B cell (primary cell): ENCODE results near the gene DAB2IP. TPM values are rescaled to one million over a fixed set of nuclear protein-coding genes. Genes with fewer than 3 reads are reported as not detected.

ENCODE experiments used
- ATAC-seq: fragments of 200-7000 bp; cut with Tn5 transposase; one replicate; pipeline ENCODE4 v1.10.0; 2021; ENCODE audit warnings: low read depth, mild to moderate bottlenecking, moderate number of reproducible peaks, moderate library complexity
- CTCF ChIA-PET: fragments of 350-600 bp; sonication (Branson Sonifier 250); formaldehyde crosslinking; loops from one replicate; lab custom pipeline; 2021; ENCODE audit warnings: antibody characterized with exemption, inconsistent platforms; lab: Charles Lee
- POLR2A ChIA-PET: fragments of 350-600 bp; sonication (Branson Sonifier 250); formaldehyde crosslinking; loops from one replicate; lab custom pipeline; 2021; ENCODE audit warnings: antibody characterized with exemption; lab: Charles Lee
- DNase-seq: peaks from one replicate; pipeline ENCODE4 v3.0.0; 2013
- H2AFZ ChIP-seq: 2 replicates; pipeline ENCODE4 v1.6.1; 2012; ENCODE audit warnings: mild to moderate bottlenecking, low read depth, low read length; ENCODE audit not compliant: insufficient read depth, poor library complexity, severe bottlenecking
- H3K27ac ChIP-seq, 2 donors: 1 replicate in 1 of 2; 2 replicates in 1 of 2; pipeline ENCODE4 v1.5.1; 2012 to 2013; ENCODE audit warnings: low read length in 2 of 2, mild to moderate bottlenecking in 2 of 2, moderate library complexity in 1 of 2
- H3K27me3 ChIP-seq, 4 experiments: fragments of 200-600 bp in 1 of 4; sonication (generic) in 1 of 4; replicated peaks in 1 of 4; 1 replicate in 2 of 4; 2 replicates in 2 of 4; pipeline versions ENCODE4 v1.6.1 to v1.7.0; 2013 to 2016; ENCODE audit warnings: low read length in 3 of 4, mild to moderate bottlenecking in 2 of 4, mixed read lengths in 1 of 4, moderate library complexity in 1 of 4; ENCODE audit not compliant: insufficient read depth in 4 of 4, control insufficient read depth in 3 of 4; ENCODE audit errors: control extremely low read depth in 1 of 4
- H3K36me3 ChIP-seq, 2 experiments: replicated peaks in 1 of 2; 1 replicate in 1 of 2; 2 replicates in 1 of 2; pipeline versions ENCODE4 v1.6.1 to v1.7.1; 2013; ENCODE audit warnings: low read length in 1 of 2; ENCODE audit not compliant: insufficient read depth in 2 of 2, control insufficient read depth in 1 of 2; ENCODE audit errors: control extremely low read depth in 1 of 2, extremely low read depth in 1 of 2
- H3K4me1 ChIP-seq, 2 donors: fragments of 200-600 bp in 1 of 2; sonication (generic) in 1 of 2; 1 replicate in 1 of 2; 2 replicates in 1 of 2; pipeline versions ENCODE4 v1.5.1 to v1.6.1; 2013 to 2017; ENCODE audit warnings: low read length in 2 of 2; ENCODE audit not compliant: control insufficient read depth in 2 of 2, insufficient read depth in 2 of 2
- H3K4me2 ChIP-seq: replicated peaks from 2 replicates; pipeline ENCODE3; 2012; ENCODE audit warnings: mild to moderate bottlenecking, low read depth, low read length; ENCODE audit not compliant: poor library complexity, severe bottlenecking
- H3K4me3 ChIP-seq, 5 experiments: fragments of 200-600 bp in 1 of 5; sonication (generic) in 1 of 5; 1 replicate in 3 of 5; 2 replicates in 2 of 5; pipeline versions ENCODE4 v1.5.1 to v1.7.0; 2011 to 2016; ENCODE audit warnings: low read length in 4 of 5, mild to moderate bottlenecking in 4 of 5, low read depth in 2 of 5, control low read depth in 1 of 5, moderate library complexity in 1 of 5; ENCODE audit not compliant: insufficient read depth in 1 of 5; ENCODE audit errors: control extremely low read depth in 1 of 5, extremely low read depth in 1 of 5
- H3K79me2 ChIP-seq: fragments of 200-600 bp; sonication (generic); one replicate; pipeline ENCODE4 v1.6.0; 2016; ENCODE audit warnings: low read length; ENCODE audit not compliant: control insufficient read depth, insufficient read depth
- H3K9ac ChIP-seq: fragments of 200-600 bp; sonication (generic); 2 replicates; pipeline ENCODE4 v1.6.1; 2017; ENCODE audit warnings: mild to moderate bottlenecking, low read length, moderate library complexity
- H3K9me3 ChIP-seq, 3 donors: one replicate each; pipeline versions ENCODE4 v1.6.1 to v1.7.1; 2013; ENCODE audit warnings: low read length in 2 of 3; ENCODE audit not compliant: control insufficient read depth in 2 of 3, insufficient read depth in 1 of 3; ENCODE audit errors: control extremely low read depth in 1 of 3
- H4K20me1 ChIP-seq: 2 replicates; pipeline ENCODE4 v1.6.0; 2012; ENCODE audit warnings: mild to moderate bottlenecking, low read length; ENCODE audit not compliant: insufficient read depth, control insufficient read depth, poor library complexity, severe bottlenecking
- H3K27ac Mint-ChIP-seq: one replicate; pipeline ENCODE4 v1.8.0; 2021; ENCODE audit warnings: mixed read lengths
- H3K27me3 Mint-ChIP-seq: one replicate; pipeline ENCODE4 v1.8.0; 2021; ENCODE audit warnings: mixed read lengths
- H3K4me1 Mint-ChIP-seq: one replicate; pipeline ENCODE4 v1.8.0; 2021; ENCODE audit warnings: mixed read lengths
- H3K4me3 Mint-ChIP-seq: one replicate; pipeline ENCODE4 v1.8.0; 2021; ENCODE audit warnings: mixed read lengths
- H3K9me3 Mint-ChIP-seq: one replicate; pipeline ENCODE4 v1.8.0; 2022; ENCODE audit warnings: mixed read lengths; ENCODE audit not compliant: insufficient read depth
- EZH2 ChIP-seq: IDR thresholded peaks from 2 replicates; pipeline ENCODE4 v1.6.1; 2012; ENCODE audit warnings: borderline replicate concordance, low read depth, mild to moderate bottlenecking, moderate library complexity, low read length; ENCODE audit not compliant: insufficient read depth, poor library complexity, severe bottlenecking
- WGBS: methylation state at CpG from one replicate; pipeline ENCODE4 v1.1.5; 2013; ENCODE audit warnings: missing lambda C conversion rate; ENCODE audit not compliant: insufficient coverage; 5-methylcytosine and 5-hydroxymethylcytosine counted together
- intact Hi-C: fragments of 100-400 bp; cut with micrococcal nuclease; formaldehyde crosslinking; loops from one replicate; pipeline ENCODE4 v1.10.0; 2022
- polyA plus RNA-seq: library from polyadenylated mRNA; depleted of rRNA; stranded (reverse); fragments of >200 nt; gene quantifications from 2 replicates; pipeline ENCODE4 v1.2.3, GENCODE V29; 2012
- total RNA-seq, 2 donors: library from RNA; stranded (reverse); fragments of 120-200 nt in 1 of 2; gene quantifications; 1 replicate in 1 of 2; 2 replicates in 1 of 2; pipeline versions ENCODE4 v1.2.3 to v1.2.4, GENCODE V29; 2013 to 2022
- TF ChIP-seq, protein P1 (sequence below): fragments of 200-600 bp; IDR thresholded peaks from one replicate; pipeline ENCODE4 v1.8.0; 2022; ENCODE audit warnings: antibody characterized with exemption, mild to moderate bottlenecking

The DAB2IP gene
- total and polyA plus RNA-seq, 2 donors (not counting 1 experiment from before 2014, with no cell fraction given) = 1.1 to 3.9 TPM

- ChIA-PET CTCF (interaction anchor here (0.5 kb wide), 1 partner anchor 724 kb away, joined by 4 read pairs; no protein-coding TSS in a partner anchor), POLR2A (no interaction called here)
- no peak overlapping the region for H3K27ac Mint-ChIP-seq
- intact Hi-C loops = no loop called here
- Histone ChIP-seq H3K9me3 (no peaks in the 10 kb centered on the region), H2AFZ (no peak overlapping the region), H3K27me3 (peaks cover 0 to 6% (median 0%) of the 10 kb centered on the region in 4 experiments), H3K27ac (no peak overlapping the region), H4K20me1 (no peaks in the 10 kb centered on the region), H3K4me1 (no peaks in the 10 kb centered on the region), H3K9ac (no peak overlapping the region), H3K4me3 (no peak overlapping the region), H3K36me3 (no peaks in the 10 kb centered on the region), H3K79me2 (no peaks in the 10 kb centered on the region), H3K4me2 (no peak overlapping the region)
- no peaks in the 10 kb centered on the region for H3K9me3 Mint-ChIP-seq
- WGBS = 8% methylated on average over 2 of the region's 6 CpGs
- H3K4me1 Mint-ChIP-seq = no peaks in the 10 kb centered on the region
- H3K27me3 Mint-ChIP-seq = peaks cover 21% of the 10 kb centered on the region
- H3K4me3 Mint-ChIP-seq = no peak overlapping the region
- DNase-seq = no peak
- TF ChIP-seq EZH2 = no peak
- TF ChIP-seq, protein P1, sequence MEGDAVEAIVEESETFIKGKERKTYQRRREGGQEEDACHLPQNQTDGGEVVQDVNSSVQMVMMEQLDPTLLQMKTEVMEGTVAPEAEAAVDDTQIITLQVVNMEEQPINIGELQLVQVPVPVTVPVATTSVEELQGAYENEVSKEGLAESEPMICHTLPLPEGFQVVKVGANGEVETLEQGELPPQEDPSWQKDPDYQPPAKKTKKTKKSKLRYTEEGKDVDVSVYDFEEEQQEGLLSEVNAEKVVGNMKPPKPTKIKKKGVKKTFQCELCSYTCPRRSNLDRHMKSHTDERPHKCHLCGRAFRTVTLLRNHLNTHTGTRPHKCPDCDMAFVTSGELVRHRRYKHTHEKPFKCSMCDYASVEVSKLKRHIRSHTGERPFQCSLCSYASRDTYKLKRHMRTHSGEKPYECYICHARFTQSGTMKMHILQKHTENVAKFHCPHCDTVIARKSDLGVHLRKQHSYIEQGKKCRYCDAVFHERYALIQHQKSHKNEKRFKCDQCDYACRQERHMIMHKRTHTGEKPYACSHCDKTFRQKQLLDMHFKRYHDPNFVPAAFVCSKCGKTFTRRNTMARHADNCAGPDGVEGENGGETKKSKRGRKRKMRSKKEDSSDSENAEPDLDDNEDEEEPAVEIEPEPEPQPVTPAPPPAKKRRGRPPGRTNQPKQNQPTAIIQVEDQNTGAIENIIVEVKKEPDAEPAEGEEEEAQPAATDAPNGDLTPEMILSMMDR = no peak
- ATAC-seq = no peak
Observed at GRCh38 chr9:121627427-121627826, 24.0 kb upstream of the DAB2IP start.

DNA sequence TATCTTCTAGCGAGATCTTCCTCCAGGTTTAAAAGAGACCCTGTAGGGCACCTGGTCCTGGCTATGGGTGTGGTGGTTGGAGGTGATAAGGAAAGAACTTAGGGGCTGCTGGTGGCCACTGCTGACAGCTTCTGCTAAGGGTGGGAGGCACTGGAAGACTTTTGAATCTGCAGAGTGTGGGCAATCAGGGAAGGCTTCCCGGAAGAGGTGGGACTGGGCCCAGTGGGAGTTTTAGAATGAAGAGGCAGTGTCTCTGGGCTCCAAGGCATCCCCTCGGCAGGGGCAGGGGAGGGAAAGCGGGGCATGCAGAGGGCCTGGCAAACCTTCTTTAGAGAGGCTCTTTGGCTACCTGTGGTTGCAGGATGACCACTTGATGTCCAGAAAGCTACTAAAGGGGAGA lies 23.0 kb upstream of the DAB2IP start:
- no peak overlapping the region for H3K4me3 Mint-ChIP-seq
- WGBS = 98% methylated on average over 4 of the region's 4 CpGs

More for the DNA sequence above, 23.0 kb upstream of the DAB2IP start:
- Histone ChIP-seq H3K9ac (no peak overlapping the region), H3K27me3 (peaks cover 0 to 6% (median 0%) of the 10 kb centered on the region in 4 experiments), H3K9me3 (no peaks in the 10 kb centered on the region), H3K4me3 (no peak overlapping the region), H3K79me2 (no peaks in the 10 kb centered on the region), H2AFZ (no peak overlapping the region), H3K4me2 (no peak overlapping the region), H3K27ac (no peak overlapping the region), H3K36me3 (no peaks in the 10 kb centered on the region), H4K20me1 (no peaks in the 10 kb centered on the region), H3K4me1 (no peaks in the 10 kb centered on the region)
- Mint-ChIP-seq H3K9me3 (no peaks in the 10 kb centered on the region), H3K4me1 (no peaks in the 10 kb centered on the region), H3K27ac (no peak overlapping the region), H3K27me3 (peaks cover 21% of the 10 kb centered on the region)
- no peak for DNase-seq
- intact Hi-C loops = no loop called here
- ChIA-PET CTCF (no interaction called here), POLR2A (no interaction called here)
- no peak for TF ChIP-seq EZH2
- TF ChIP-seq, protein P1 = no peak
- no peak for ATAC-seq
